ENCODE results near the gene KRTAP10-2. TPM values are rescaled to one million over a fixed set of nuclear protein-coding genes. Genes with fewer than 3 reads are reported as not detected.

The KRTAP10-2 gene
- total RNA-seq, 1 experiment from 2014 or later = not detected

GRCh38 chr21:44549525-44550211 lies 1.6 kb downstream of the KRTAP10-2 start:
- peak; percentile 57 for ATAC-seq
- Histone ChIP-seq H4K20me1 (ENCODE audit: insufficient read depth) (no peaks in the 10 kb centered on the region), H3K9ac (ENCODE audit: low read length) (no peak overlapping the region), H3K4me2 (ENCODE audit: low read length) (no peak overlapping the region), H2AFZ (ENCODE audit: low read depth, low read length, poor library complexity, severe bottlenecking) (no peak overlapping the region), H3K79me2 (ENCODE audit: insufficient read depth, low read length) (no peaks in the 10 kb centered on the region), H3K27me3 (ENCODE audit: insufficient read depth, low read length) (no peaks in the 10 kb centered on the region), H3K4me1 (ENCODE audit: control insufficient read depth in 1 of 2, insufficient read depth in 2 of 2, low read length in 2 of 2) (no peaks in the 10 kb centered on the region), H3K36me3 (ENCODE audit: control insufficient read depth in 1 of 2, insufficient read depth in 2 of 2, low read length in 2 of 2) (no peaks in the 10 kb centered on the region), H3K9me2 (ENCODE audit: insufficient read depth) (no peaks in the 10 kb centered on the region), H3K27ac (ENCODE audit: low read depth, low read length) (no peak overlapping the region), H3K4me3 (replicated peaks in 1 of 2; ENCODE audit: low read depth in 1 of 2, low read length in 2 of 2) (no peak overlapping the region), H3K9me3 (ENCODE audit: control insufficient read depth in 1 of 2, insufficient read depth in 1 of 2, low read depth in 1 of 2, low read length in 2 of 2) (peaks cover 0 to 9% of the 10 kb centered on the region in 2 experiments; a peak in 2 of 4 replicates)
- RAD21 ChIA-PET (ENCODE audit: low non-redundant PET in 1 of 2, low total read pairs in 2 of 2, uncharacterized antibody in 2 of 2, unreplicated experiment in 2 of 2) = no interaction called here
- BruUV-seq (replicated peaks) = no TSS peak
- CTCF ChIA-PET = no interaction called here
- POLR2A ChIA-PET = no interaction called here
- DNase-seq (ENCODE audit: low read depth, low spot score) = no peak
- intact Hi-C loops (cut with micrococcal nuclease) = no loop called here
- TF ChIP-seq JUND (IDR thresholded peaks at IDR 0.05) (no peak), TCF7L2 (IDR thresholded peaks at IDR 0.05; ENCODE audit: borderline replicate concordance, extremely low read depth, insufficient read depth, insufficient read length) (no peak), YY1 (IDR thresholded peaks at IDR 0.05; ENCODE audit: extremely low read depth, insufficient replicate concordance, low read depth, low read length) (no peak), EZH2phosphoT487 (IDR thresholded peaks at IDR 0.05; ENCODE audit: borderline replicate concordance) (no peak), CBX3 (IDR thresholded peaks at IDR 0.05; ENCODE audit: low read depth) (no peak), POLR2A (IDR thresholded peaks at IDR 0.05; ENCODE audit: borderline replicate concordance, extremely low read depth, insufficient read depth, insufficient read length) (no peak), SRF (IDR thresholded peaks at IDR 0.05; ENCODE audit: low read depth) (no peak), EZH2 (IDR thresholded peaks at IDR 0.05) (no peak), RAD21 (IDR thresholded peaks at IDR 0.05; ENCODE audit: low read depth) (no peak), POLR2AphosphoS5 (IDR thresholded peaks at IDR 0.05; ENCODE audit: low read depth, low read length) (no peak), ELF1 (IDR thresholded peaks at IDR 0.05; ENCODE audit: borderline replicate concordance, low read depth) (no peak), CEBPB (IDR thresholded peaks at IDR 0.05; ENCODE audit: low read depth) (no peak)
- TF ChIP-seq, protein P1, sequence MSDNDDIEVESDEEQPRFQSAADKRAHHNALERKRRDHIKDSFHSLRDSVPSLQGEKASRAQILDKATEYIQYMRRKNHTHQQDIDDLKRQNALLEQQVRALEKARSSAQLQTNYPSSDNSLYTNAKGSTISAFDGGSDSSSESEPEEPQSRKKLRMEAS (IDR thresholded peaks at IDR 0.05) = no peak
- TF ChIP-seq, protein P2, sequence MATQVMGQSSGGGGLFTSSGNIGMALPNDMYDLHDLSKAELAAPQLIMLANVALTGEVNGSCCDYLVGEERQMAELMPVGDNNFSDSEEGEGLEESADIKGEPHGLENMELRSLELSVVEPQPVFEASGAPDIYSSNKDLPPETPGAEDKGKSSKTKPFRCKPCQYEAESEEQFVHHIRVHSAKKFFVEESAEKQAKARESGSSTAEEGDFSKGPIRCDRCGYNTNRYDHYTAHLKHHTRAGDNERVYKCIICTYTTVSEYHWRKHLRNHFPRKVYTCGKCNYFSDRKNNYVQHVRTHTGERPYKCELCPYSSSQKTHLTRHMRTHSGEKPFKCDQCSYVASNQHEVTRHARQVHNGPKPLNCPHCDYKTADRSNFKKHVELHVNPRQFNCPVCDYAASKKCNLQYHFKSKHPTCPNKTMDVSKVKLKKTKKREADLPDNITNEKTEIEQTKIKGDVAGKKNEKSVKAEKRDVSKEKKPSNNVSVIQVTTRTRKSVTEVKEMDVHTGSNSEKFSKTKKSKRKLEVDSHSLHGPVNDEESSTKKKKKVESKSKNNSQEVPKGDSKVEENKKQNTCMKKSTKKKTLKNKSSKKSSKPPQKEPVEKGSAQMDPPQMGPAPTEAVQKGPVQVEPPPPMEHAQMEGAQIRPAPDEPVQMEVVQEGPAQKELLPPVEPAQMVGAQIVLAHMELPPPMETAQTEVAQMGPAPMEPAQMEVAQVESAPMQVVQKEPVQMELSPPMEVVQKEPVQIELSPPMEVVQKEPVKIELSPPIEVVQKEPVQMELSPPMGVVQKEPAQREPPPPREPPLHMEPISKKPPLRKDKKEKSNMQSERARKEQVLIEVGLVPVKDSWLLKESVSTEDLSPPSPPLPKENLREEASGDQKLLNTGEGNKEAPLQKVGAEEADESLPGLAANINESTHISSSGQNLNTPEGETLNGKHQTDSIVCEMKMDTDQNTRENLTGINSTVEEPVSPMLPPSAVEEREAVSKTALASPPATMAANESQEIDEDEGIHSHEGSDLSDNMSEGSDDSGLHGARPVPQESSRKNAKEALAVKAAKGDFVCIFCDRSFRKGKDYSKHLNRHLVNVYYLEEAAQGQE (IDR thresholded peaks at IDR 0.05; ENCODE audit: low read depth) = no peak

Data from HCT116 (cell line).